Endothelial cell (in vitro differentiated cells): ENCODE measurements around the gene PRSS57. TPM values are rescaled to one million over a fixed set of nuclear protein-coding genes. Genes with fewer than 3 reads are reported as not detected.
A peak's percentile ranks its signal among the peaks of the same experiment; 100 is the strongest.

Experiments
- DNase-seq: peaks from one replicate; pipeline ENCODE4 v3.0.0; 2021; ENCODE audit warnings: low spot score
- H3K27ac Mint-ChIP-seq: one replicate; pipeline ENCODE4 v1.8.0; 2021; ENCODE audit warnings: mixed read lengths, inconsistent platforms; ENCODE audit not compliant: unreplicated experiment
- H3K27me3 Mint-ChIP-seq: one replicate; pipeline ENCODE4 v1.8.0; 2021; ENCODE audit warnings: mild to moderate bottlenecking, moderate library complexity, mixed read lengths, inconsistent platforms; ENCODE audit not compliant: unreplicated experiment
- H3K36me3 Mint-ChIP-seq: one replicate; pipeline ENCODE4 v1.8.0; 2021; ENCODE audit warnings: mild to moderate bottlenecking, low read depth, mixed read lengths, inconsistent platforms; ENCODE audit not compliant: unreplicated experiment
- H3K4me1 Mint-ChIP-seq: one replicate; pipeline ENCODE4 v1.8.0; 2021; ENCODE audit warnings: mild to moderate bottlenecking, mixed read lengths, inconsistent platforms; ENCODE audit not compliant: unreplicated experiment
- H3K4me3 Mint-ChIP-seq: one replicate; pipeline ENCODE4 v1.8.0; 2021; ENCODE audit warnings: mild to moderate bottlenecking, mixed read lengths, inconsistent platforms; ENCODE audit not compliant: unreplicated experiment
- H3K9me3 Mint-ChIP-seq: one replicate; pipeline ENCODE4 v1.8.0; 2021; ENCODE audit warnings: mixed read lengths, inconsistent platforms; ENCODE audit not compliant: unreplicated experiment
- total RNA-seq: library from RNA; stranded (reverse); fragmentation: NEBNext Ultra II Directional; extraction: Animal tissue kit (Norgen Biotek cat#: 25700); gene quantifications from one replicate; pipeline ENCODE4 v1.2.1, GENCODE V29; 2021; ENCODE audit not compliant: unreplicated experiment
- TF ChIP-seq, protein P1 (sequence below): fragments of 200-600 bp; sonication (generic); IDR thresholded peaks from one replicate; pipeline ENCODE4 v1.5.0; 2021; ENCODE audit warnings: antibody characterized with exemption; ENCODE audit not compliant: unreplicated experiment

The PRSS57 gene
- total RNA-seq, 1 donor from 2014 or later: not detected

DNA sequence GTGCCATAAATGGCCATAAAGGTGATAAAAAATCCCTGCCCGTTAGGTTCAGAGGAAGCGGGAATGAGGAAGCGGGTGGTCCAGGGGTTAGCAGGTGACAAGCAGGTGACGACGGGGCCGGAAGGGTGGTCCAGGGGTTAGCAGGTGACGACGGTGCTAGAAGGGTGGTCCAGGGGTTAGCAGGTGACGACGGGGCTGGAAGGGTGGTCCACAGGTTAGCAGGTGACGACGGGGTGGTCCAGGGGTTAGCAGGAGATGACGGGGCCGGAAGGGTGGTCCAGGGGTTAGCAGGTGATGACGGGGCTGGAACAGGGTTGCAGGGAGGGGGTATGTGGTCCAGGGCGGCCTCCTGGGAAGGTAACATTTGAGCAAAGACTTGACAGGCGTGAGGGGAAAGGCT lies 6.3 kb downstream of the PRSS57 start:
- Mint-ChIP-seq H3K27ac (no peak overlapping the region), H3K9me3 (no peaks in the 10 kb centered on the region), H3K36me3 (no peaks in the 10 kb centered on the region), H3K4me3 (peak overlapping the region; percentile 53), H3K4me1 (no peaks in the 10 kb centered on the region), H3K27me3 (no peaks in the 10 kb centered on the region)
- TF ChIP-seq, protein P1, sequence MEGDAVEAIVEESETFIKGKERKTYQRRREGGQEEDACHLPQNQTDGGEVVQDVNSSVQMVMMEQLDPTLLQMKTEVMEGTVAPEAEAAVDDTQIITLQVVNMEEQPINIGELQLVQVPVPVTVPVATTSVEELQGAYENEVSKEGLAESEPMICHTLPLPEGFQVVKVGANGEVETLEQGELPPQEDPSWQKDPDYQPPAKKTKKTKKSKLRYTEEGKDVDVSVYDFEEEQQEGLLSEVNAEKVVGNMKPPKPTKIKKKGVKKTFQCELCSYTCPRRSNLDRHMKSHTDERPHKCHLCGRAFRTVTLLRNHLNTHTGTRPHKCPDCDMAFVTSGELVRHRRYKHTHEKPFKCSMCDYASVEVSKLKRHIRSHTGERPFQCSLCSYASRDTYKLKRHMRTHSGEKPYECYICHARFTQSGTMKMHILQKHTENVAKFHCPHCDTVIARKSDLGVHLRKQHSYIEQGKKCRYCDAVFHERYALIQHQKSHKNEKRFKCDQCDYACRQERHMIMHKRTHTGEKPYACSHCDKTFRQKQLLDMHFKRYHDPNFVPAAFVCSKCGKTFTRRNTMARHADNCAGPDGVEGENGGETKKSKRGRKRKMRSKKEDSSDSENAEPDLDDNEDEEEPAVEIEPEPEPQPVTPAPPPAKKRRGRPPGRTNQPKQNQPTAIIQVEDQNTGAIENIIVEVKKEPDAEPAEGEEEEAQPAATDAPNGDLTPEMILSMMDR: no peak
- no peak for DNase-seq

DNA sequence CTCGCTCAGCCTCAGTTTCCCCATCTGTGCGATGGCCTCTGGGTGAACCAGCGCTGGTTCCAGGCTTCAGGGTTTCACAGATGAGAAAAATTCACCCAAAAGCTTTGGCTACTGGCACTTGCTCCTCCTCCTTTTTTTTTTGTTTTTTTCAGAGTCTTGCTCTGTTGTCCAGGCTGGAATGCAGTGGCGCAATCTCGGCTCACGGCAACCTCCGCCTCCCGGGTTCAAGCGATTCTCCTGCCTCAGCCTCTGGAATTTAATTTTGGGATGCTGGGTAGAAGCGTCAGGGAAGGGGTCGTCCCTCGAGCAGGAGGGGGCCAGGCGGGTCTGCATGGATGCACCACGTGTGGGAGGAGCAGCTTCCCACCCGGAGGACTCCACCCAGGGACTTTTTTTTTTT lies 7.0 kb downstream of the PRSS57 start:
- no peaks in the 10 kb centered on the region for H3K27me3 Mint-ChIP-seq
- no peak for DNase-seq
- no peak overlapping the region for H3K4me3 Mint-ChIP-seq
- H3K27ac Mint-ChIP-seq: no peak overlapping the region
- TF ChIP-seq, protein P1: no peak
- H3K36me3 Mint-ChIP-seq: no peaks in the 10 kb centered on the region
- H3K4me1 Mint-ChIP-seq: no peaks in the 10 kb centered on the region
- H3K9me3 Mint-ChIP-seq: no peaks in the 10 kb centered on the region

DNA sequence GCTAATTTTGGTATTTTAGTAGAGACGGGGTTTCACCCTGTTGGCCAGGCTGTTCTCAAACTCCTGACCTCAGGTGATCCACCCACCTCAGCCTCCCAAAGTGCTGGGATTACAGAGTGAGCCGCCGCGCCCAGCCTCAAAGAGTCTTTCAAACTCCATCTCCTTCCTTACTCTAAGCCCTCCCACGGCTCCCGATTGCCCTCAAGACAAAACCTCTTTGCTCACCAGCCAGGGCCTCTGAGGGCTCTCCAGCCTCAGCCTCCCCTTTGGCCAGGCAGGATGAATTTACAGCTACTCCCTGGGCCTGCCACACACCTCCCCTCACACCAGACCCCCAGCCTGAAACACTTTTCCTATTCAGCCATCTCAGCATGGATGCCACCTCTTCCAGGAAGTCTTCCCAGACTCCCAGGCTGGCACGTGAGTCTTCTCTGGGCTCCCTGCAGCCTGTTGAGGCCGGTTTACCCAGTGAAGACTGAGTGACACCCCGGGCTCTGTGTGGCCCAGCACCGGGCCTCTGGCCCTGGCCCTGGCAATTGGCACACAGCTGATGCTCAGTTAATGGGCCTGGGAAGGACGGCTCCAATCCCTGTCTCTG lies 7.6 kb downstream of the PRSS57 start:
- TF ChIP-seq, protein P1: no peak
- no peak for DNase-seq
- no peaks in the 10 kb centered on the region for H3K9me3 Mint-ChIP-seq
- H3K4me3 Mint-ChIP-seq: no peak overlapping the region
- no peaks in the 10 kb centered on the region for H3K36me3 Mint-ChIP-seq
- H3K4me1 Mint-ChIP-seq: no peaks in the 10 kb centered on the region
- no peak overlapping the region for H3K27ac Mint-ChIP-seq
- no peaks in the 10 kb centered on the region for H3K27me3 Mint-ChIP-seq

DNA sequence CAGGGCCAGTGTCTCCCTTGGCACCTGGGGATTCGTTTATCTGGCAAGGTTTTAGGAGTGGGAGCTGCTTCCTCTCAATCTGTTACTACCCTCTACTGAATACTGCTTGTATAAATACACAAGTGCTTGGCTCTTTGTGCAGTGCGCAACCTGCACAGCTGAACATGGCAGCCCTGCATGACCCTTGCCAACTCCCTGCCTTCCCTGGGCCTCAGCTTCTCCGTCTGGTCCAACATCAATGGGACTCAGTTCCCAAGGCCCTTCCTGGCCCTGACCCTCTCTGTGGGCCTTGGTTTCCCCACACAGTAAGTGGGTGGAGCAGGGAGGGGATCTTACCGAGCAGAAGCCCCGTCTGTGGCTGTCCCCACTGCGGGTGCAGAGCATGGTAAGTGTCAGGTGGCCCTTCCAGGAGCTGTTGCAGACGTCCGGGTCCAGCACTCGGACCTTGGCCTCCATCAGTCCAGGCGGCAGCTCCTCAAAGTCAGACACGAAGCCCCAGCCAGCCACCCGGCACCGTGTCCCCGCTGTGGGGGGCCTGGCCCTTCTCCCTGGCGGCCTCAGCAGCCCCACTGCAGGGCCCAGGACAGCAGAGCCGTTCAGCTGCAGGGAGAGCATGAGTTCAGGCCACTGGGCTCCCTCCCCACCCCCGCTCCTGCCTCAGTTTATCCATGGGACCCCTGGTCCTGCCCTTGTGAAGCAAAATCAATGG lies 8.5 kb downstream of the PRSS57 start:
- no peak overlapping the region for H3K27ac Mint-ChIP-seq
- no peaks in the 10 kb centered on the region for H3K4me1 Mint-ChIP-seq
- H3K27me3 Mint-ChIP-seq: no peaks in the 10 kb centered on the region
- H3K4me3 Mint-ChIP-seq: no peak overlapping the region
- no peak for DNase-seq
- H3K9me3 Mint-ChIP-seq: no peaks in the 10 kb centered on the region
- no peaks in the 10 kb centered on the region for H3K36me3 Mint-ChIP-seq
- TF ChIP-seq, protein P1: no peak

DNA sequence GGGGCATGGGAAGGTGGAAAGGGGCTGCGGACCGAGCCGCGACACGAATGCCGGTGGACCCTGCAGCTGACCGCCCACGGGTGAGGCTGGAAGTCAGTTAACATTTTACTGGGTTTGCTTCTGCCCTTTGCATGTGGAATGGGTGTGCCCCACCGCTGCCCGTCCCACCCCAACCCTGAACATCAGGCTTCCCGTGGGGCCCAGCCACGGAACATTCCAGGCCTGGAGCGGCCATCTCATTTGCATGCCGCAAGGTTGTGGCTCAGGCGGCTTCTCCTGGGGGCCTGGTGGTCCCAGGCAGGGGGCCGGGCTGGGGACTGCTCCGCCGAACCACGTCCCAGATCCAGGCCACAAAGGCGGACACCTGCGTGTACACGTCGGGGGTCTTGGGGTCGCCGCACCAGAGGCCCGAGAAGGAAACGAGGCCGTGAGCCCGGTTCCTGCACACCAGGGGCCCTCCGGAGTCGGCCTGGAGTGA lies 9.8 kb downstream of the PRSS57 start:
- Mint-ChIP-seq H3K4me3 (no peak overlapping the region), H3K27ac (no peak overlapping the region), H3K4me1 (peaks cover 2% of the 10 kb centered on the region), H3K9me3 (no peaks in the 10 kb centered on the region), H3K36me3 (no peaks in the 10 kb centered on the region), H3K27me3 (peaks cover 2% of the 10 kb centered on the region)
- no peak for DNase-seq
- TF ChIP-seq, protein P1: no peak
